ENCODE measurements around the gene OTUD4.
"Not testable (repeated sequence)": the region's sequence is repeated elsewhere in the genome, so short reads cannot be mapped to it uniquely, and the experiment has no call there.

The OTUD4 gene, protein sequence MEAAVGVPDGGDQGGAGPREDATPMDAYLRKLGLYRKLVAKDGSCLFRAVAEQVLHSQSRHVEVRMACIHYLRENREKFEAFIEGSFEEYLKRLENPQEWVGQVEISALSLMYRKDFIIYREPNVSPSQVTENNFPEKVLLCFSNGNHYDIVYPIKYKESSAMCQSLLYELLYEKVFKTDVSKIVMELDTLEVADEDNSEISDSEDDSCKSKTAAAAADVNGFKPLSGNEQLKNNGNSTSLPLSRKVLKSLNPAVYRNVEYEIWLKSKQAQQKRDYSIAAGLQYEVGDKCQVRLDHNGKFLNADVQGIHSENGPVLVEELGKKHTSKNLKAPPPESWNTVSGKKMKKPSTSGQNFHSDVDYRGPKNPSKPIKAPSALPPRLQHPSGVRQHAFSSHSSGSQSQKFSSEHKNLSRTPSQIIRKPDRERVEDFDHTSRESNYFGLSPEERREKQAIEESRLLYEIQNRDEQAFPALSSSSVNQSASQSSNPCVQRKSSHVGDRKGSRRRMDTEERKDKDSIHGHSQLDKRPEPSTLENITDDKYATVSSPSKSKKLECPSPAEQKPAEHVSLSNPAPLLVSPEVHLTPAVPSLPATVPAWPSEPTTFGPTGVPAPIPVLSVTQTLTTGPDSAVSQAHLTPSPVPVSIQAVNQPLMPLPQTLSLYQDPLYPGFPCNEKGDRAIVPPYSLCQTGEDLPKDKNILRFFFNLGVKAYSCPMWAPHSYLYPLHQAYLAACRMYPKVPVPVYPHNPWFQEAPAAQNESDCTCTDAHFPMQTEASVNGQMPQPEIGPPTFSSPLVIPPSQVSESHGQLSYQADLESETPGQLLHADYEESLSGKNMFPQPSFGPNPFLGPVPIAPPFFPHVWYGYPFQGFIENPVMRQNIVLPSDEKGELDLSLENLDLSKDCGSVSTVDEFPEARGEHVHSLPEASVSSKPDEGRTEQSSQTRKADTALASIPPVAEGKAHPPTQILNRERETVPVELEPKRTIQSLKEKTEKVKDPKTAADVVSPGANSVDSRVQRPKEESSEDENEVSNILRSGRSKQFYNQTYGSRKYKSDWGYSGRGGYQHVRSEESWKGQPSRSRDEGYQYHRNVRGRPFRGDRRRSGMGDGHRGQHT

GRCh38 chr4:145180298-145181090 lies at the start of gene OTUD4:
OTUD4 (minus strand) TSS chr4:145180589; CDS start chr4:145179973, 616 bp downstream.
- peak; percentile 88 to 93 (median 88) for DNase-seq (ENCODE audit: low read depth in 3 of 3)

DNA sequence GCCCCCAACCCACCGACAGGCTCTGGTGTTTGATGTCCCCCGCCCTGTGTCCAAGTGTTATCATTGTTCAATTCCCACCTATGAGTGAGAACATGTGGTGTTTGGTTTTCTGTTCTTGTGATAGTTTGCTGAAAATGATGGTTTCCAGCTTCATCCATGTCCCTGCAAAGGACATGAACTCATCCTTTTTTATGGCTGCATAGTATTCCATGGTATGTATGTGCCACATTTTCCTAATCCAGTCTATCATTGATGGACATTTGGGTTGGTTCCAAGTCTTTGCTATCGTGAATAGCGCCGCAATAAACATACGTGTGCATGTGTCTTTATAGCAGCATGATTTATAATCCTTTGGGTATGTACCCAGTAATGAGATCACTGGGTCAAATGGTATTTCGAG lies 42.8 kb upstream of the OTUD4 start:
- not testable (repeated sequence) for DNase-seq (ENCODE audit: low read depth in 3 of 3)

DNA sequence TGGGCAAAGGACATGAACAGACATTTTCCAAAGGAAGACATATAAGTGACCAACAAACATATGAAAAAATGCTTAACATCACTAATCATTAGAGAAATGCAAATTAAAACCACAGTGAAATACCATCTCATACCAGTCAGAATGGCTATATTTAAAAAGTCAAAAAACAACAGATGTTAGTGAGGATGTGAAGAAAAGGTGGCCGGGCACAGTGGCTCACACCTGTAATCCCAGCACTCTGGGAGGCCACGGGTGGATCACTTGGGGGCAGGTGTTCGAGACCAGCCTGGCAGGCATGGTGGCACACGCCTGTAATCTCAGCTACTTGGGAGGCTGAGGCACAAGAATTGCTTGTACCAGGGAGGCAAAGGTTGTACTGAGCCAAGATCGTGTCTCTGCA lies 41.1 kb upstream of the OTUD4 start:
- not testable (repeated sequence) for DNase-seq (ENCODE audit: low read depth in 3 of 3)

DNA sequence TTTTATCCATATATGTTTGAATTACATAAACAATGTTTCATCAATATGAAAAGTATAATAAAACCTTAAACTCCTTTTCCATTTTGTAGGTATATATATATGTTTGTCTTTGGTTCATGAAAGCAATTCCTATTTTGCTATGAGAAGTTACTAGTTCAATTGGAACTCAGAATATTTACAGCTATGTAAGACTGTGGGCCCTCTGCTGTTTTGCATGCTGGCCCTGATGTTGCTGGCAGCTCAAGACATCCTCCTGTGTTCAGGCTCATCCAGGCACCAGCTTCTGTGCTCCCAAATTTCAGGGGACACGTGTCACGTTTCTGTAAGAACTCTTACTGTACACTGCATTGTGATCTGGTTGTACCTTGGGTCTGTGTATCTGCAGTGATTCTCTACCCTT lies 38.7 kb upstream of the OTUD4 start:
- DNase-seq (ENCODE audit: low read depth in 3 of 3) = no peak

DNA sequence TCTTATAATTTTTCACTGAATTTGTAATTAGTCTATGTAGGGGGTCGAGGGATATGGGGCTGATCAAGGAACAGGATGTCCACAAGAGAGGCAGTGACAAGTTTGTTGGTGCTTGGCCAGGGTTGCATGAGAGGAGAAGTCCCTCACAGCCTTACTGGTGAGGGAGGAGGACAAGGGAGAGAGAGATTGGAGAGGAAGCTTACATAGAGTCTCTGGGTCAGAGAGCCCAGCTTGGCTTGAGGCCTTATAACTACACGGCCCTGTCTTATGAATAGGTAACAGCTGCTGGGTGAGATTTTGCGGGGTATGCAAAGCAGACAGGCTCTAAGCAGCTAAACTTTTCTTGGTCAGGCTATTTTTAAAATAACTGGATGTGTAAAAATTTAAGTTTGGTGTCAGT lies 37.9 kb upstream of the OTUD4 start:
- DNase-seq (ENCODE audit: low read depth in 3 of 3) = no peak

- DNase-seq (ENCODE audit: low read depth in 3 of 3) = no peak
Measured at GRCh38 chr4:145217349-145217748, 37.0 kb upstream of the OTUD4 start.

- no peak for DNase-seq (ENCODE audit: low read depth in 3 of 3)
Measured at GRCh38 chr4:145216535-145216934, 36.1 kb upstream of the OTUD4 start.

- no peak for DNase-seq (ENCODE audit: low read depth in 3 of 3)
Measured at GRCh38 chr4:145213245-145213644, 32.9 kb upstream of the OTUD4 start.

DNA sequence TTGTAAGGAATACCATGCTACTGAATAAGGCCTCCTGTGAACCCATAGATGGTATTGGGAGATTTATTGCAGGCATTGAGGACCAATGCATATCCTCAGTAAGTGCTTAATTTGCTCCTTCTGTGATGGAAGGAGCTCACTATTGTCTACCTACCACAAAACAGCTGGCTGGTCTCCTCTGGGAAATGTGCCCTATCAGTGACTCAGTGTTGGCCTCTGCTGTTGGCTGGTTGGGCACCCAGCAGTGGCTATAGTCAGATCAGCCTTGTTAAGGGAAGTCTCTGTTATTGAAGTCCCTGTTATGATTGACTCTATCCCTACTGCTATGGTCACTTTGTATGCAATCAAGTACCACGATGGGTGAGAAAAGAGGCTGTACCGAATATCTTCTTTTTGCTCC lies 27.5 kb upstream of the OTUD4 start:
- no peak for DNase-seq (ENCODE audit: low read depth in 3 of 3)

DNA sequence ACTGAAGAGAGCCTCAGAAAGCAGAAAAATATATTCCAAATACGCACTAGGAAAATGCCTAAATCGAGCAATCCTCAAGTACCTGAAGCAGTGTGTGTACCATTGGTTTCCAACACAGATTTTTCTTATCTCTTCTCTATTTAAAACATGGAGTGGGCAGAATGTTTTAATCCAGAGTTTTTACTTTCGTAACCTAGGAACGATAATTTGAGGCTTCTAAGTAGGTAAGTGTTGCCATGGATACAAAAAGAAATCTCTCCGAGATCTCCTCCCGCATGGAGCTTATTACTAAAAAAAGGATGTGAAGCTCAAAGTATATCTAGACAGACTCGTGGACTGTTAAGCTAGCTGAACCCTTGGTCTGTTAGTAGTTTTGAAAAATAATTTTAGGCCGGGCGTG lies 23.0 kb upstream of the OTUD4 start:
- DNase-seq (ENCODE audit: low read depth in 3 of 3) = no peak

DNA sequence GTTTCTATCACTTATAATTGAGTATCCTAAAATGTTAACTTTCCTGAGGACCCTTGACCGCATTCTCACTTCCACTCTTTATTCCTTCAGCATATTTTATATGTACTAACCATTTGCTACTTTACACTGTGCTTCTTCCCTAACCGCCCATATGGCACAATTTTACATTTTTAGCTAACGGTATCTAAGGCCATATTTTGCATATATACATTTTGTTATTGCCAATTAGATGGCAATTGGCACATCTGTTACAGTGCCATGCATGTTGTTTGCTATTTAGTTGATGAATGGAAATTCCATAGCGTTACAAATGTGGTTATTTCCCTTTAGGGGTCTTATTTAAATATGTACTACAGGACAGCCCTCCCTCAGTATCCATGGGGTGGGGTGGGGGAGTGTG lies 20.0 kb upstream of the OTUD4 start:
- DNase-seq (ENCODE audit: low read depth in 3 of 3) = no peak

DNA sequence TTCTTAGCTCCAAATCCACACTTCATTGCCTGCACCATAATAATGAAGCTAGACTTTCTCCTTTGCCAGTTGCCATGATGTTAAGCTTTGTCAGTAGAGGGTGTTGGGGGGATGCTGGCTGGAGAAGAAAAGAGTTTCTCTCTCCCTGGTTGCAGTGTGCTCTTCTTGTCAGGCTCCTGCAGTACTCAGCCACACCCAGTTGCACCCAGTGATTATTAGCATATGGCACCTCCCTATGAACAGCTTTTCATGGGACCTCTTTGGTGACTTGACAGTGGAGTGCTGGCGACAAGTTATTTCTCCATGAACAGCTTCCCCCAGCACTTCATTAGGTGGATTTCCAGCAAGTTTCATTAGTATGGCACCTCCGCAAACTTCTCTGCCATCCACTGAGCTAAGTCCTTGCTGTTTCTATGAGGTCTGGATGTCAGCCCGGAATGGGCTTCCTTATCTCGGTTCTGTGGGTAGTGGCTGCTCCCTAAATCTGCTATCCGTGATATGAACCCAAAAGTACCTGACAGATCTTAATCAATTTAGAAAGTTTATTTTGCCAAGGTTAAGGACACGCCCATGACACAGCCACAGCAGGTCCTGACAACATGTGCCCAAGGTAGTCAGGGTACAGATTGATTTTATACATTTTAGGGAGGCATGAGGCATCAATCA lies 18.8 kb upstream of the OTUD4 start:
- DNase-seq (ENCODE audit: low read depth in 3 of 3) = no peak

GRCh38 chr4:145196747-145197146 lies 16.4 kb upstream of the OTUD4 start:
- DNase-seq (ENCODE audit: low read depth in 3 of 3) = no peak

- DNase-seq (ENCODE audit: low read depth in 3 of 3) = no peak
Measured at GRCh38 chr4:145195167-145195952, 15.0 kb upstream of the OTUD4 start.

GRCh38 chr4:145189981-145190380 lies 9.6 kb upstream of the OTUD4 start:
- DNase-seq (ENCODE audit: low read depth in 3 of 3) = no peak

DNA sequence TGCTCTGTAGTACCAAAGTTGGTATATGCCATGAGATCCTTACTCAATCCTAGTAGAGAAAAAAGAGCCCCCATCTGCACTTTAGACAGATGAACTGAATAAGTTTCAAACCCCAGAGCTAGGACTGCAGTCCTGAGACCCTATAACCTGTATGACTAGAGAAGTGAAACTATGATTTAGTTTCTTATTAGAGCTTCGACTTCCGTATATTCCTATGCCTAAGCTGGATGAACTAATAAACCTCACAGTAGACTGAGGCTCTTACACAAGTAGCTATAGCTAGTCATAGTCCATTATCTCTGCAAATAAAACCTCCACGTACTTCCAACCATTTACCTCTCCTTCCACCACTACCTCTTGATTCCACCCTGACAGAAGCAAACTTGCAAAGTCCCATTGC lies 6.3 kb upstream of the OTUD4 start:
- no peak for DNase-seq (ENCODE audit: low read depth in 3 of 3)

DNA sequence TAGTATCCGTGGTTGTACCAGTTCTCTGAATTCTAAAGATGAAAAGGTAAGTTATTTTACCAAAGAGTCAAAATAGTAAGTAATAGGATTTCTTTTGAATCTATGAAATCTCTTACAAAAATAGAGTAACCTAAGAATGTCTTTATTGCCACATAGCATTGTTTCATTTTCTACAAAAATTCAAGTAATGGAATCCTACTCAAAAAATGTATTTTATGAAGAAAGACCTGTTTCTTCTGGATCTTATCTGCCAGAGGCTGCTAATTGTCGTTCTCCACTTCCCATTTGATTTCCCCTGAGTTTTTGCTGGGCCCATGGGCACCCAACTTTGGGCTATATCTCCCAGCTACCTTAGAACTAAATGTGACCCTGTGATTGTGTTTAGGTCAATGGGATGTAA lies 3.2 kb upstream of the OTUD4 start:
- DNase-seq (ENCODE audit: low read depth in 3 of 3) = no peak

DNA sequence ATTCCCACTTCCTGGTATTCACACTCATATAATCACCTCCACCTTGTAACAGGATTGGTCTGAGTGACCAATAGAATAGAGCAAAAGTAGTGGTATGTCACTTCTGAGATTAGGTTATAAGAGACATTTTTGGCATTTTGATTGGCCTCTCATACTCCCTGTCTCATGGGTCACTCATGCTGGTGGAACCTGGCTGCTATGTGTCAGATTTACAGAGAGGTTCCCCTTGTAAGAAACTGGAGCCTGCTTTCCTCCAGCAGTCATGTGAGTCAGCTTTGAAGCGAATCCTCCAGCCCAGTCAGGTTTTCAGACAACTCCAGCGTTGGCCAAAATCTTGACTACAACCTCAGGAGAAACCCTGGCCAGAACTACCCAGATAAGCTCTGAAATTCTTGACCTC lies 2.6 kb upstream of the OTUD4 start:
- no peak for DNase-seq (ENCODE audit: low read depth in 3 of 3)

DNA sequence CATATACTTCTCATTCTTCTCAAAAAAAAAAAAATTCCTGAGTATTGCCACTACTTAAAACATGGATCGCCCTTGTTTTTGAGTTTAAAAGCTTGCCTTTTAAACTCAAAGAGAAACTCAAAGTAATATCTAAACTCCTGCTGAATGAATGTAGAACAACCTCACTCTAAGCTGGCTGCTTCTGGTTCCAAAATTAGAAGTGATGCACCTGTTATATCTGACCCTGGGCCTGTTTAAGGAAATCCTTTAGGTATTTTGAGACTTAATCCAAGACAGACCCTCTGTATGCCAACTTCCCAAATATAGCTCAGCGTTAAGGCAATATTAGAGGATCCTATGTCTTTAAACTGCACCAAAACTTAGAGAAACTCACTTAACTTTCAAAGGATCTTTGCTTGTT lies 1.8 kb upstream of the OTUD4 start:
- DNase-seq (ENCODE audit: low read depth in 3 of 3) = no peak

- DNase-seq (ENCODE audit: low read depth in 3 of 3) = no peak
Measured at GRCh38 chr4:145181091-145181501, 707 bp upstream of the OTUD4 start.

All from stimulated activated CD4-positive, alpha-beta T cell treated with anti-CD3 and anti-CD28 coated beads, TNF-alpha, amount 100 ng/mL, for 24 hours (primary cell).